Adipocyte (in vitro differentiated cells): ENCODE measurements around the gene DDX56.

Source experiments
- DNase-seq: peaks from one replicate; pipeline ENCODE4 v3.0.0-alpha.2; 2015; ENCODE audit warnings: low read depth
- H3K27me3 ChIP-seq: replicated peaks from 2 replicates; pipeline ENCODE4 v1.7.0; 2013; ENCODE audit warnings: mild to moderate bottlenecking, low read length, moderate library complexity; ENCODE audit not compliant: control insufficient read depth, insufficient read depth
- H3K36me3 ChIP-seq: 2 replicates; pipeline ENCODE4 v1.7.0; 2013; ENCODE audit warnings: low read length, mild to moderate bottlenecking, moderate library complexity; ENCODE audit not compliant: control insufficient read depth, insufficient read depth, severe bottlenecking
- H3K4me1 ChIP-seq: 2 replicates; pipeline ENCODE4 v1.7.0; 2013; ENCODE audit warnings: mild to moderate bottlenecking, low read length, moderate library complexity; ENCODE audit not compliant: control insufficient read depth, insufficient read depth
- H3K4me3 ChIP-seq: 2 replicates; pipeline ENCODE4 v1.7.0; 2013; ENCODE audit warnings: mild to moderate bottlenecking, low read length, moderate library complexity
- H3K9ac ChIP-seq: 2 replicates; pipeline ENCODE4 v1.7.0; 2013; ENCODE audit warnings: mild to moderate bottlenecking, low read length, moderate library complexity
- H3K9me3 ChIP-seq: 2 replicates; pipeline ENCODE4 v1.7.0; 2013; ENCODE audit warnings: mild to moderate bottlenecking, low read length, moderate library complexity; ENCODE audit not compliant: control insufficient read depth

Gene DDX56

DNA sequence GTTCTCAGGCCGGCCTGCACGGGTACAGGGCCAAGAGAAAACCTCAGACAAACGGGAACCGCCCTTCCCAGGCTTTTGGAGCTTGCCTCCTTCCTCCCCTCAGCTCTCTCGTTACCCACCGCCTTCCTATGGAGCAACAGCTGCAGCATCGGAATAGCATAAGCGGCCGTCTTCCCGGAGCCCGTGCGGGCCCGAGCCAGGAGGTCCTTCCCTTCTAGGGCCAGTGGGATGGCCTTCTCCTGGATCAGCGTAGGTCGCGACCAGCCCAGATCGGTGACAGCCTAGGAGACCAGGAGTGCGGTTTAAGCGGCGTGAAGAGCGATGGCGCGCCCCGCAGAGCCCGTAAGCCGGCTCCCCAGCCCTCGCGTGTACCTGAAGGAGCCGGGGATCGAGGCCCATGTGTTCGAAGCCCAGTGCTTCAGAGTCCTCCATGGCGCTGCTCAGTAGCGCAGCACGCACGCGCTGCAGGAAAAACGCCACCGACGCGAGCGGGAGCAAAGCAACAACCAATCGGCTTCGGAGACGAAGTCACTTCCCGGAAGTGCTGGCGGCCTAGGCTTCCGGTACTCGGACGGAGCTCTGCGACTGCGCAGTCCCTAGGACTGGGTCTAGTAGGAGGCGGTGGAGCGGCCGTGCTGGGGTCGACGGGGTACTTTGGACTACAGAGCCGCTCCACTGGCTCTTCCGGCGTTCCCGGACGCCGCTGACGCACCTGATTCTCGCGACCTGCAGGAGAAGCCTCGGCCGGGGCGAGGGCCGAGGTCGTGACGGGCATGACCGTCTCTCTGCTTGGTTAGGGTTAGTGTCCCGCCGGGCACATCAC lies at the start of gene DDX56:
DDX56 (minus strand) TSS at position 445 of the 823 bp plus-strand sequence; CDS start at position 432, 13 bp downstream.
- H3K9me3 ChIP-seq, result no peaks in the 10 kb centered on the region
- H3K4me1 ChIP-seq, result peaks cover 26% of the 10 kb centered on the region
- H3K36me3 ChIP-seq, result peaks cover 58% of the 10 kb centered on the region
- H3K4me3 ChIP-seq, result peak within 1 kb of the TSS; percentile 99
- DNase-seq, result peak; percentile 98
- H3K27me3 ChIP-seq, result no peaks in the 10 kb centered on the region
- peak within 1 kb of the TSS; percentile 97 for H3K9ac ChIP-seq

DNA sequence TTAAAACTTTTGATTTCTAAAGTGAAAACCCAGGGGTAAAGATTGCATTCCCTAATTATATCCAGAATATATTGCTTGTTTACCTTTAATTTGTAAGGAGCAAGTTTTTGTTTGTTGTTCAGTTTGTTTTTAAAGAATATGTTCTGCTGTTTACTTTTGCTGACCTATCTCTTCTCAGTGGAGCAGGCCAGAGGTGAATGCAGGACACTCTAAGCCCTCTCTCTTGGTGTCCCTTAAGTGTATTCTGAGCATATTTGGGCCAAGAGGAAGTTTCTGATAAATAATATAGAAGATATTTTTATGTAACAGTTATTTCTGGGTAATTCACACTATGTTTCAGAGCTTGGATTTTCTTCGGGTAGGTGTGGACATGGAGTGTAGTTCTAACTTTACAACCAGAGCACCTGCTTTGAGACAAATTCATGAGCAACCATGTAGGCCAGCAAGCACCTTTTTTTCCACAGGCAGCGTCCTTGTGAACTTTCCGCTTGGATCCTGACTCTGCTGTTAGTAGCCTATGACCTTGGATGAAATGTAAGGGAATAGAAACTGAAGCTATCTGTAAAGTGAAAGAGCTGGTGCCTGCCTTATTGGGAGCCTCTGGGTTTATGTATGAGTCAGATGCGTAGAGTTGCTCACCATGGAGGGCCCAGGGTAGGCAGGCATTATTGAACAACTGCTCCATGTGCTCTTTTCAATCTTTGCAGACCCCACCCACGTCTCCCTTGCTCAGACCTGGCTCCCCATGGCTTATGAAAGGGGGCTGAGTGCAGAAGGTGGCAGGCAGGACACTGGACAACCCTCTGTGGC lies 48.8 kb upstream of the DDX56 start:
- peaks cover 25% of the 10 kb centered on the region for H3K36me3 ChIP-seq
- H3K4me1 ChIP-seq, result peaks cover 21% of the 10 kb centered on the region
- no peak overlapping the region for H3K9ac ChIP-seq
- DNase-seq, result no peak
- no peaks in the 10 kb centered on the region for H3K27me3 ChIP-seq
- no peaks in the 10 kb centered on the region for H3K9me3 ChIP-seq
- H3K4me3 ChIP-seq, result no peak overlapping the region

DNA sequence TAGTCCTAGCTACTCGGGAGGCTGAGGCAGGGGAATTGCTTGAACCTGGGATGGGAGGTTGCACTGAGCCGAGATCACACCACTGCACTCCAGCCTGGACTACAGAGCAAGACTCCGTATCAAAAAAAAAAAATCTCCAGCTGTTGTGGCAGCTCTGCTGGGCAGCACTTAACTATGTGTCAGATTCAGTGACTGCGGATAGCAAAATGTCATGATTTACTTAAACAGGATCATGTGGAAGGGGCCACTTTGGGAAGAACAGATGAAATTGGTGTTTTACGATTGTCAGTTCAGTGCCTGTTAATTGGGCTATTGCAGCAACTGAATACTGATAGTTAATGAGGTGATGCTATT lies 48.0 kb upstream of the DDX56 start:
- H3K9ac ChIP-seq, result no peak overlapping the region
- peaks cover 25% of the 10 kb centered on the region for H3K4me1 ChIP-seq
- DNase-seq, result no peak
- H3K36me3 ChIP-seq, result peaks cover 24% of the 10 kb centered on the region
- no peaks in the 10 kb centered on the region for H3K9me3 ChIP-seq
- H3K4me3 ChIP-seq, result no peak overlapping the region
- no peaks in the 10 kb centered on the region for H3K27me3 ChIP-seq

DNA sequence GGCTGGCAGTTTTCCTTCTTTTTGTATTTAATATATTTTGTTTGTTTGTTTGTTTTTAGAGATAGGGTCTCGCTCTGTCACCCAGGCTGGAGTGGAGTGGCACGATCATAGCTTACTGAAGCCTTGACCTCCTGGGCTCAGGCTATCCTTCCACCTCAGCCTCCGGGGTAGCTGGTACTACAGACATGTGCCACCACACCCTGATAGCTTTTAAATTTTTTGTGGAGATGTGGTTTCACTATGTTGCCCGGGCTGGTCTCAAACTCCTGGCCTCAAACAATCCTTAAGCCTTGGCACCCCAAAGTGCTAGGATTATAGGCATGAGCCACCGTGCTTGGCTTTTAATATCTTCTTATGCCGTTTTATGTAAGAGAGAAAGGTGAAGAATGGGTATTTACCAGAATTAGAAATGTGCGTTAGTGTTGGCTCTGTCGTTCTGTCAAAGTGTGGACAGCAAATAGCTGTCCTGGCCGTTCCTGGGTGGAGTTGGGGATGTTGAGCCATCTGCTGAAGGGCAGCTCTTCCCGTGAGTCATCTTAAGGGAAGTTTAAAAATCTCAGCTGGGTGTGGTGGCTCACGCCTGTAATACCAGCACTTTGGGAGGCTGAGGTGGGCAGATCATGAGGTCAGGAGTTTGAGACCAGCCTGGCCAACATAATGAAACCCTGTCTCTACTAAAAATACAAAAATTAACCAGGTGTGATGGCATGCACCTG lies 47.5 kb upstream of the DDX56 start:
- DNase-seq, result no peak
- peaks cover 19% of the 10 kb centered on the region for H3K36me3 ChIP-seq
- H3K4me3 ChIP-seq, result peak overlapping the region; percentile 50
- H3K4me1 ChIP-seq, result peaks cover 25% of the 10 kb centered on the region
- H3K9ac ChIP-seq, result peak overlapping the region; percentile 23
- no peaks in the 10 kb centered on the region for H3K9me3 ChIP-seq
- no peaks in the 10 kb centered on the region for H3K27me3 ChIP-seq

GRCh38 chr7:44618753-44619152 lies 45.0 kb upstream of the DDX56 start:
- Histone ChIP-seq H3K9ac (no peak overlapping the region), H3K4me3 (no peak overlapping the region), H3K9me3 (no peaks in the 10 kb centered on the region), H3K36me3 (no peaks in the 10 kb centered on the region), H3K4me1 (peaks cover 25% of the 10 kb centered on the region), H3K27me3 (no peaks in the 10 kb centered on the region)
- DNase-seq, result no peak

DNA sequence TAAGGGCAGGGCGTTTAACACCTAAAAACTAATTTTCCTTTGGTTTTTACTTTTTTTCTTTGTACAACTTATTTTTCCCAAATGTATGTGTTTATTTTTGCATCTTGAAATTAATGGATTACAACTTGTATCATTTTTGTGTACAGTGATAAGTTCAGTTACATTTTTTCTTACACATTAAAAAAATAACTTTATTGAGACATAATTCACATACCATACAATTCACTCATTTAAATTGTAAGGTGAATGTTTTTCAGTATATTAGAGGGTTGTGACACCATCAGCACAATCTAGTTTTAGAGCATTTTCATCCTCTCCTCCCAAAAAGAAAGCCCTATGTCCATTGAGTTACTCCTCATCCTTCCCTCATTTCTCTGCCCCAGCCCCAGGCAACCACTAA lies 44.3 kb upstream of the DDX56 start:
- H3K9ac ChIP-seq, result no peak overlapping the region
- H3K9me3 ChIP-seq, result no peaks in the 10 kb centered on the region
- H3K36me3 ChIP-seq, result no peaks in the 10 kb centered on the region
- H3K4me3 ChIP-seq, result no peak overlapping the region
- H3K4me1 ChIP-seq, result peaks cover 22% of the 10 kb centered on the region
- H3K27me3 ChIP-seq, result no peaks in the 10 kb centered on the region
- no peak for DNase-seq

DNA sequence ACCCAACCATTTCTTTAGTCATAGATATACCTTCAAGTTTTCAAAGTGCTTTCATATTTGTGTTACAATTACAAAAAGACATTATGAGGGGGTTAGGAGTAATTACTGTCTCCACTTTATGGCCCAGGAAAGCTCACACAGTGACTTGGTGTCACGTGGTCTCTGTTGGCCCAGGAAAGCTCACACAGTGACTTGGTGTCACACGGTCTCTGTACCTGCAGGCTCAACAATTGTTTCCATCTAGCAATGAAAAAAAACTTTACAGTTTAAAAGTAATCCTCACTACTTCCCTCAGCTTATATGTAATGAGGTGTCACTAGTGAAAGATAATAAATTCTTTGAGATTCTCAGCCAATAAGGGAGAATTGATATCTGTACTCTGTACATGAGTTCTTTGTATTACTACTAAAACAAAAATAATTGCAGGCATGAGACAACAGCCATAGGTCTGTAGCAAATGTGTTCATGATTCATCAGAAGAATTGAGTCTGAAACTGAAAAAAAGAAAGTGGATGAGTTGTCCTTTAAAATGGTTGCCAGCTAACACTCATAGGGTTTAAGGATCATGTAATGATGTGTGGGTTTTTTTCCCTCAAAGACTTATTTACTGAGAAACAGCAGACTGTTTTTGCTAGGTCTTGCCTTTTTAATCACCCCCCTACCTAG lies 43.6 kb upstream of the DDX56 start:
- Histone ChIP-seq H3K9me3 (no peaks in the 10 kb centered on the region), H3K36me3 (no peaks in the 10 kb centered on the region), H3K9ac (no peak overlapping the region), H3K4me1 (peaks cover 15% of the 10 kb centered on the region), H3K27me3 (no peaks in the 10 kb centered on the region), H3K4me3 (no peak overlapping the region)
- peak; percentile 57 for DNase-seq

DNA sequence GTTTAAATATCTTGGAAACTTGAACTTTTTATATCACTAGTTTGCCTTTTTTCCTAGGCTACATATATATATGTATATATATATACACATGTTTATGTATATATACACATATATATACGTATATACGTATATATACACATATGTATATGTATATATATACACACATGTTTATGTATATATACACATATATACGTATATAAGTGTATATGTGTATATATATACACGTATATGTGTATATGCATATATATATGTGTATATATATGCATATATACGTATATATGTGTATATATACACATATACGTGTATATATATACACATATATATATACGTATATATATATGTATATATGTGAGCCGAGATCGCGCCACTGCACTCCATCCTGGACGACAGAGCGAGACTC lies 42.8 kb upstream of the DDX56 start:
- DNase-seq, result no peak
- Histone ChIP-seq H3K9me3 (no peaks in the 10 kb centered on the region), H3K4me1 (peaks cover 15% of the 10 kb centered on the region), H3K4me3 (no peak overlapping the region), H3K27me3 (no peaks in the 10 kb centered on the region), H3K9ac (no peak overlapping the region), H3K36me3 (no peaks in the 10 kb centered on the region)

DNA sequence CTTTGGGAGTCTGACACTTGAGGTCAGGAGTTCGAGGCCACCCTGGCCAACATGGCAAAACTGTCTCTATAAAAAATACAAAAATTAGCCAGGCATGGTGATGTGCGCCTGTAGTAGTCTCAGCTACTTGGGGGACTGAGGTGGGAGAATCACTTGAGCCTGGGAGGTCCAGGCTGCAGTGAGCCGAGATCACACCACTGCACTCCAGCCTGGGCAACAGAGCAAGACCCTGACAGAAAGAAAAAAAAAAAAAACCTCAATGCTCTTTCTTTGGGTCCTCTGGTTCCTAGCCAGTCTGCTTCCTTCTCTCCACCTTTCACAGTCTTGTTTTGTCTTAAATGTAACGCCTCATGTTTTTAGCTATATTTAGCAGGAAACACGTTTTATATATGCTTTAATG lies 42.1 kb upstream of the DDX56 start:
- H3K9ac ChIP-seq, result no peak overlapping the region
- no peaks in the 10 kb centered on the region for H3K27me3 ChIP-seq
- peaks cover 10% of the 10 kb centered on the region for H3K4me1 ChIP-seq
- H3K4me3 ChIP-seq, result no peak overlapping the region
- H3K36me3 ChIP-seq, result no peaks in the 10 kb centered on the region
- no peak for DNase-seq
- no peaks in the 10 kb centered on the region for H3K9me3 ChIP-seq

DNA sequence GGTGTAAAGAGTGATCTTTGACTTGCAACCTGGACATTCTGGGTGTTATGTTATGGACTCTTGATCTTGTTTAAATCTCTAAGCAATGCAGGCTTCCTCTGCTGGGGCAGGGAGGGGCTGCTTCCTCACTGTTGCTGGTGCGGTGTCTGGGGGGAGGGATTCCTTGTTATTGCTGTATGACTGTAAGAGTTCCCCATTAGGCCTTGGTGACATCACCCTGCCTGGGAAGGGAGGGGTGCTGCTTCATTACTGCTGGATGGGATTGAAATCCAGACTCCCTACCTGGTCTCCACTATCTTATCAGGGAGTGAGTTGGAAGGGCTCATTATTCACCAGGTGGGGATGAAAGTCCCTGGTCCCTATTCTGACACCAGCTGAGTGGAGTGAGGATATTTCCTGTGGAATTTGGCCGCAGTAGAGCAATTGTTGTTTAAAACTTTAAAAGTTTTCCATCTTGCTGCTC lies 41.5 kb upstream of the DDX56 start:
- Histone ChIP-seq H3K9ac (no peak overlapping the region), H3K27me3 (no peaks in the 10 kb centered on the region), H3K4me1 (peaks cover 10% of the 10 kb centered on the region), H3K9me3 (no peaks in the 10 kb centered on the region), H3K4me3 (no peak overlapping the region), H3K36me3 (no peaks in the 10 kb centered on the region)
- no peak for DNase-seq
